HL-60 (cell line): Measurements from ENCODE around the gene NADSYN1.

Source experiments
- DNase-seq, 2 experiments: peaks; one replicate each; pipeline ENCODE4 v3.0.0-alpha.2; 2010 to 2020; ENCODE audit warnings: low read depth in 1 of 2, low spot score in 1 of 2
- H3K27ac ChIP-seq: fragments of 250-450 bp; sonication (Bioruptor Pico); replicated peaks from 2 replicates; pipeline ENCODE4 v1.5.1; 2020; ENCODE audit warnings: mild to moderate bottlenecking, moderate library complexity
- H3K27me3 ChIP-seq: fragments of 250-450 bp; sonication (Bioruptor Pico); 2 replicates; pipeline ENCODE4 v1.5.1; 2021; ENCODE audit warnings: mild to moderate bottlenecking, moderate library complexity; ENCODE audit not compliant: insufficient read depth, poor library complexity, severe bottlenecking
- H3K4me3 ChIP-seq: replicated peaks from 2 replicates; pipeline ENCODE4 v1.5.1; 2011; ENCODE audit warnings: mild to moderate bottlenecking, control low read depth, low read length; ENCODE audit not compliant: insufficient read depth
- CTCF ChIP-seq: IDR thresholded peaks from one replicate; pipeline ENCODE4 v1.5.1; 2011; ENCODE audit warnings: low read length, control low read depth, inconsistent platforms; ENCODE audit not compliant: insufficient read depth
- GABPA ChIP-seq: IDR thresholded peaks from 2 replicates; pipeline ENCODE4 v1.6.1; 2012; ENCODE audit warnings: low read depth
- POLR2AphosphoS5 ChIP-seq: IDR thresholded peaks from 2 replicates; pipeline ENCODE4 v1.6.1; 2012; ENCODE audit warnings: low read depth
- REST ChIP-seq: IDR thresholded peaks from 2 replicates; pipeline ENCODE4 v1.6.1; 2012; ENCODE audit warnings: low read depth; ENCODE audit not compliant: insufficient replicate concordance
- SPI1 ChIP-seq: IDR thresholded peaks from 2 replicates; pipeline ENCODE4 v1.6.1; 2012; ENCODE audit warnings: low read depth, mild to moderate bottlenecking, borderline replicate concordance

The NADSYN1 gene

GRCh38 chr11:71502871-71503435 is 50.0 kb downstream of the NADSYN1 start:
- no peak for TF ChIP-seq SPI1
- no peak for TF ChIP-seq REST
- TF ChIP-seq CTCF, result no peak
- no peak for TF ChIP-seq POLR2AphosphoS5
- TF ChIP-seq GABPA, result no peak
- Histone ChIP-seq H3K27me3 (no peaks in the 10 kb centered on the region), H3K4me3 (no peak overlapping the region), H3K27ac (no peak overlapping the region)
- DNase-seq, result no peak

GRCh38 chr11:71504531-71504930 is 51.5 kb downstream of the NADSYN1 start:
- DNase-seq, result no peak
- TF ChIP-seq SPI1, result no peak
- no peak for TF ChIP-seq POLR2AphosphoS5
- no peak for TF ChIP-seq GABPA
- TF ChIP-seq CTCF, result no peak
- TF ChIP-seq REST, result no peak
- Histone ChIP-seq H3K27ac (no peak overlapping the region), H3K27me3 (no peaks in the 10 kb centered on the region), H3K4me3 (no peak overlapping the region)

GRCh38 chr11:71505001-71505400 is 52.0 kb downstream of the NADSYN1 start:
- DNase-seq, result no peak
- H3K27me3 ChIP-seq, result no peaks in the 10 kb centered on the region
- no peak overlapping the region for H3K4me3 ChIP-seq
- TF ChIP-seq POLR2AphosphoS5 (no peak), GABPA (no peak), REST (no peak), SPI1 (no peak), CTCF (no peak)
- H3K27ac ChIP-seq, result no peak overlapping the region
